ENCODE data around the gene ZNF584. TPM values are rescaled to one million over a fixed set of nuclear protein-coding genes. Genes with fewer than 3 reads are reported as not detected.

ZNF584 gene
- total RNA-seq, 2 experiments from 2014 or later: 9.8 to 10.4 TPM

GRCh38 chr19:58362272-58362994 lies 46.0 kb upstream of the ZNF584 start, which contains the start of gene ZNF497:
Gene ZNF497, minus strand, starts transcription at chr19:58362751. Its CDS starts 5,116 bp downstream, at chr19:58357635.
- H3K4me1 ChIP-seq (ENCODE audit: insufficient read depth, low read length, poor library complexity, severe bottlenecking): peaks cover 18% of the 10 kb centered on the region
- H3K4me2 ChIP-seq (ENCODE audit: low read length): peak within 1 kb of the TSS; percentile 72
- TF ChIP-seq CTCF (conservative IDR thresholded peaks at IDR 0.05; ENCODE audit: low read length) (no peak), EZH2phosphoT487 (IDR thresholded peaks at IDR 0.05; ENCODE audit: borderline replicate concordance, low read depth, low read length) (no peak)
- no peaks in the 10 kb centered on the region for H4K20me1 ChIP-seq (ENCODE audit: insufficient read depth, low read length)
- no peaks in the 10 kb centered on the region for H3K36me3 ChIP-seq (ENCODE audit: insufficient read depth, low read length)
- TSS peak; percentile 76 for BruUV-seq (replicated peaks)
- H3K27ac ChIP-seq (ENCODE audit: low read depth, low read length, poor library complexity, severe bottlenecking): peak within 1 kb of the TSS; percentile 41
- DNase-seq (ENCODE audit: low spot score): peak; percentile 97
- POLR2A ChIA-PET: interaction anchor here (1.3 to 3.0 kb wide), 5 partner anchors 8 to 17 kb away, joined by 4 to 21 read pairs (median 4); no protein-coding TSS in a partner anchor
- H3K9me2 ChIP-seq (ENCODE audit: insufficient read depth, low read length): no peaks in the 10 kb centered on the region
- intact Hi-C loops (cut with micrococcal nuclease; ENCODE audit: unreplicated experiment): loop anchor here (1.0 kb wide), 2 partner anchors 19 to 157 kb away; partner anchors contain the start of genes ZBTB45 and ZNF837
- CTCF ChIA-PET (ENCODE audit: unreplicated experiment): no interaction called here
- H3K79me2 ChIP-seq (ENCODE audit: insufficient read depth, low read depth, low read length): no peaks in the 10 kb centered on the region
- H3K9me3 ChIP-seq (ENCODE audit: low read length): no peaks in the 10 kb centered on the region
- peak within 1 kb of the TSS; percentile 75 for H3K4me3 ChIP-seq (ENCODE audit: low read depth, low read length, poor library complexity, severe bottlenecking)
- H2AFZ ChIP-seq (ENCODE audit: low read length): peak within 1 kb of the TSS; percentile 77

- Histone ChIP-seq H3K4me2 (ENCODE audit: low read length) (no peak overlapping the region), H3K9me2 (ENCODE audit: insufficient read depth, low read length) (no peaks in the 10 kb centered on the region), H3K27ac (ENCODE audit: low read depth, low read length, poor library complexity, severe bottlenecking) (no peak overlapping the region), H2AFZ (ENCODE audit: low read length) (0 out of 2 replicates have a peak overlapping the region, but pooled peaks have one; percentile 40), H4K20me1 (ENCODE audit: insufficient read depth, low read length) (no peaks in the 10 kb centered on the region), H3K79me2 (ENCODE audit: insufficient read depth, low read depth, low read length) (no peaks in the 10 kb centered on the region), H3K9me3 (ENCODE audit: low read length) (no peaks in the 10 kb centered on the region), H3K4me1 (ENCODE audit: insufficient read depth, low read length, poor library complexity, severe bottlenecking) (peaks cover 18% of the 10 kb centered on the region), H3K36me3 (ENCODE audit: insufficient read depth, low read length) (no peaks in the 10 kb centered on the region), H3K4me3 (ENCODE audit: low read depth, low read length, poor library complexity, severe bottlenecking) (no peak overlapping the region)
- ChIA-PET POLR2A (interaction anchor here (0.7 to 3.0 kb wide), 3 partner anchors 10 to 17 kb away, joined by 3 to 21 read pairs (median 4); no protein-coding TSS in a partner anchor), CTCF (ENCODE audit: unreplicated experiment) (interaction anchor here (0.5 kb wide), 1 partner anchor 106 kb away, joined by 4 read pairs; no protein-coding TSS in a partner anchor)
- intact Hi-C loops (cut with micrococcal nuclease; ENCODE audit: unreplicated experiment): no loop called here
- DNase-seq (ENCODE audit: low spot score): peak; percentile 37
- no TSS peak for BruUV-seq (replicated peaks)
- TF ChIP-seq CTCF (conservative IDR thresholded peaks at IDR 0.05; ENCODE audit: low read length) (no peak), EZH2phosphoT487 (IDR thresholded peaks at IDR 0.05; ENCODE audit: borderline replicate concordance, low read depth, low read length) (no peak)
These were observed 44.3 kb upstream of the ZNF584 start for GRCh38 chr19:58364146-58364545.

Data from OCI-LY7 (cell line).